ENCODE results near the gene CREBBP.

The CREBBP gene

GRCh38 chr16:3879258-3879886, 1.1 kb downstream of the CREBBP start:
- DNase-seq = no peak

GRCh38 chr16:3878610-3879009, 1.9 kb downstream of the CREBBP start:
- no peak for DNase-seq

- DNase-seq = no peak
Measured at GRCh38 chr16:3876695-3877094, 3.8 kb downstream of the CREBBP start.

- DNase-seq = no peak
Measured at GRCh38 chr16:3876160-3876559, 4.4 kb downstream of the CREBBP start.

DNA sequence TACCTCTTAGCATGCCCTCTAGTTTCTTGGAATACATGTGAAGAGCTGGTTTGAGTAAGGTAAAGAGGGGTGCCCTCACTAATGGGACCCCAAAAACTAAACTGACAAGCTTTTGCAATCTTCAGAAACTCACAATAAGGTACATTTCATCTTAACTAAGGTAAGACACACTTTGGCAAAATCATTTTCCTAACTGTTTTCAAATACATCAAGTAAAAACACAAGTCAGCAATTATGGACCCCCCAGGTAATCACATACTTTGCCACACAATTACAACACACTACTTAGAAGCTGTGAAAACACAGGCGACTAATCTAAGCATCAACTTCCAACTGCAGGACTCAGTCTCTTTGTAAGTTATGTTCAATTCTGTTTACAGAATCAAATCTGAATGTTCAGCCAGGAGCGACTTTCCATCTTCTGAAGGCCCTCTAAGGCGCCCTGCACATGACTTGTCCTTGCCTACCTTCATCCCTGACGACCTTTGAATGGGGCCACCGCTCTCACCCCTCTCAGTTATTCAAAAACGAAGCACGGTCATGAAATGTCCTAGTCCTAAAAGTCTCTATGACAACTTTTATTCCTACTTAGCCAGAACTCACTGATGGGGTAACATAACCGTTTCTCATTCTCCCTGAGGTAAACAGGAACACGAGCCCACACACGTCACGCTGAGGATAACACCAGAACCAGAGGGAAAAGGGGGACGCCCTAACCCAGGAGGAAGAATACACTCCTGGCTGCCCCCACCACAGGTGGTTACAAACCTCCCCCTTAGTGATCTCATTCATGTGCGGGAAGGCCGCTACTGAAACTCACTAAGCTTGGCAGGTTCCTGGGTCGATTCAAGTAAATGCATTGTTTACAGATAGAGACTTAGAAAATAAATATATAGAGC, 5.5 kb downstream of the CREBBP start:
- no peak for DNase-seq

DNA sequence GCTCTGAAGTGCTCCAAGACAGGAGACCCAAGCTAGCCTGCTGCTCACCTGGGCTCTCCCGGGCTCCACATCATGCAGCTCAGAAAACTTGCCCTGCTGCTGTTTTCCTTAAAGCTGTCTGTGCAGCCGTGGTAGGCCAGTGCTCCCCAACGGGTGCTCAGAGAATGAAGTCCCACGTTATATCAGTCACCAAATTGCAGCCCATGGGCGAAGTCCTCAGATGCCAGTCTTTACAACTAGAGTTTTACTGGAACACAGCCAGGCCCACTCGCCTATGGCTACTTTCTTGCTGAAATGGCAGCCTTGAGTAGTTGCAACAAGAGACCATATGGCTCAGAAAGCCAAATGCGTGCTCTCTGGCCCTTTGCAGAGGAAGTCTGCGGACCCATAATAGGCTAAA, 6.3 kb downstream of the CREBBP start:
- no peak for DNase-seq

- no peak for DNase-seq
Measured at GRCh38 chr16:3873482-3874173, 6.9 kb downstream of the CREBBP start.

- DNase-seq = no peak
Measured at GRCh38 chr16:3872216-3872895, 8.2 kb downstream of the CREBBP start.

- DNase-seq = no peak
Measured at GRCh38 chr16:3868967-3869366, 11.5 kb downstream of the CREBBP start.

DNA sequence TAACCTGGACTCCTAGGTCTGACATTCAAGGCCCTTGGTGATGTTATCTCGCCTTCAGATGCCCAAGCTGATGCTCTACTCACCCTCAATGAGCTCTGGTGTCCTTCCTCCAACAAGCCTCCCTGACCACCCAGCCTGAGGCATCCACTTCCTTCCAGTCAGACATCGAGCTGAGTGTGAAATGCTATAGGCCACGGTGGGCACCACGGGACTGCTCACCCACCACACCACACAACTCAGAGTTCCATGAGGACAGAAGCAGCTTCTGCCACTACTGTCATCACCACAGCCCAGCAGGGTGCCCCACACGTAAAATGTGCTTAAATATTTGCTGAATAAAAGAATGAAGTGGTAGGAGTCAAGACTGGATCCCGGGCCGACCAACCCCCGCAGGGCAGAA, 12.0 kb downstream of the CREBBP start:
- DNase-seq = no peak

DNA sequence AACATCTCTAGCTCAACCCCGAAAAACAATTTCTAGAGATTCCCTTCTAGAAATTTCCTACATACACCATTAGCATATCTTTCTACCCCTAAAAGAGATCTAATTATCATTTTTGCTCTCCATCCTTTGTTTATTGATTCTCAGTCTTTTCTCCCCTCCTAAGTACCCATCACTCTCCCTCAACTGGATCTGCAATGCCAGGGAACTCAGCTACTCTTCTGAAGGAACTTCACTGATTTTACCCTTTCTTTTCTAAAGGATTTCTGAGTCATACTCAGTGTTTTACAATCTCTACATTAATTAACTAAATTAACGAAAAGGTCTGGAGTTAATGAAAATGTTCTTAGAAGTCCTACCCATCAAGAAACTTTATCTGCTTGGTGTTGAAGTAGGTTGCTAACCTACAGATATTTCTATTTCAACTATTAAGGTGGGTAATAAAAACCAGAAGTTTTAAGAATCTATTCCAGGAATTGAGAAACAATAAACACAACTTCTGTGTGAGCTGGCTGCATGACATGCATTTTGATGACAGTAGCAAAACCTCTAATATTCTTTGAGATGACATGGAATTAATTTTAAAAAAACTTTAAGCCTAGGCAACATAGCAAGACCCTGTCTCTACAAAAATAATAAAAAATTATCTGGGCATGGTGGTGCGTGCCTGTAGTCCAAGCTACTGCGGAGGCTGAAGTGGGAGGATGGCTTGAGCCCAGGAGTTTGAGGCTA, 13.6 kb downstream of the CREBBP start:
- DNase-seq = no peak

DNA sequence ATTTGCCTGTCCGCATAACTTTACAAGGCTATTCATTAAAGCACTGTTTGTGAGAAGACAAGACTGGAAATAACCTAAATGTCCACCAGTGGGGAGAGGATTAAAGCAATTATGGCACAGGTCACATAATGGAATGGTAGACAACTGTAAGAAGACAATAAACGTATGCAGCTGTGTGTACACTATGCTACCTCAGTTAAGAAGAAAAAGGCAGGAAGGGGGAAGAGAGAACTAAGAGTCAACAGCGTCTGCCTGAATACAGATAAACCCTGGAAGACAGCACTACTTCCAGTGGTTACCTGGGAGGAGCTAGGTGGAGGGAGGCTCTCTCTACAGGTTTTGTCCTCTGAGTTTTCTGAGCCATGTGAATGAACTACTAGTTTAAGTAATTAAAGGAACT, 15.3 kb downstream of the CREBBP start:
- no peak for DNase-seq

- DNase-seq = no peak
Measured at GRCh38 chr16:3864562-3864961, 16.0 kb downstream of the CREBBP start.

- DNase-seq = no peak
Measured at GRCh38 chr16:3863587-3863986, 16.9 kb downstream of the CREBBP start.

DNA sequence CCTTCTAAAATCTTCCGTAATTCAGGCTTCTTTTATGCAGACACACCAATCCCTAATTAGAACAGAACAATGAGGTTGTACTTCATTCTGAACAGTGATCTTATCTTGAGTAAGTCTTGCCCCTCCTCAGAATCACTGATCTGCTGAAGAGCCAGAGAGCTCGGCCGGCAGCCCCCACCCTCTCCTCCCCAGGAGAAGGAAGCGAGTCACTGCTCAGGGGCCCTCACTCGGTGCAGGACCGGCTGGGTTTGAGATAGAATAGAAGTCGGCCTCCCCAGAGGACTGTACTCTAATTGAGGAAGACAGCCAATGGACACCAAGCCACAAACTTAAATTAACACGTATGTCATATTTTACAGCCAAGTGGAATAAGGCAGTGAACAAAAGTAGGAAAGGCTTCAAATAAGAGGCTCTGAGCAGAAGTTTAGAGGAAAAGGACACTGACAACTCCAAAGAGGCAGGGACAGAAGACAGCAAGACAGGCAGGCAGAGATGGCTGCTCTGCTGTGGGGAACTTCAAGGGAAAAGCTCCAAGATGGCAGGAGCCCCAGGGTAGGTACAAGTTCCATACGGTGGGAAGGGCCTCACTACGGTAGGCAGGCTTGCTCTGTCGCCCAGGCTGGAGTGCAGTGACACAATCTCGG, 18.6 kb downstream of the CREBBP start:
- DNase-seq = no peak

- no peak for DNase-seq
Measured at GRCh38 chr16:3859889-3860288, 20.6 kb downstream of the CREBBP start.

DNA sequence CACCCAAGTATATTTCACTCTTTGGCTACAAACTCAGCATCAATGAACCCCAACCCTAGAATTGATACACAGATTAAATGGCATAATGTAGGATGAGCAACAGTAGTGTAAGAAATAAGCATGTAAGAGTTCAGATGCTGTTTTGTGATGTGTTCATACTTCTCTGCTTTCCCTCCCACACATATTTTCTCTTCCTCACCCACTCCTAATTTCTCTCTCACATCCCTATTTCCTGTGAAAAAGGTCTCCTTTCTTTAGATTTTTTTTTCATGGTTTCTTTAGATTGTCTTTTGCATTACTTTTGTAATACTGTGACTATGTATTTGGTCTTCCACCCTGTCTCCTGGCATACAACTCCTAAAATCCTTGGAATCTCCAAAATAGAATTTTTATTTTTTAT, 21.7 kb downstream of the CREBBP start:
- no peak for DNase-seq

- DNase-seq = no peak
Measured at GRCh38 chr16:3857189-3858043, 23.1 kb downstream of the CREBBP start.

DNA sequence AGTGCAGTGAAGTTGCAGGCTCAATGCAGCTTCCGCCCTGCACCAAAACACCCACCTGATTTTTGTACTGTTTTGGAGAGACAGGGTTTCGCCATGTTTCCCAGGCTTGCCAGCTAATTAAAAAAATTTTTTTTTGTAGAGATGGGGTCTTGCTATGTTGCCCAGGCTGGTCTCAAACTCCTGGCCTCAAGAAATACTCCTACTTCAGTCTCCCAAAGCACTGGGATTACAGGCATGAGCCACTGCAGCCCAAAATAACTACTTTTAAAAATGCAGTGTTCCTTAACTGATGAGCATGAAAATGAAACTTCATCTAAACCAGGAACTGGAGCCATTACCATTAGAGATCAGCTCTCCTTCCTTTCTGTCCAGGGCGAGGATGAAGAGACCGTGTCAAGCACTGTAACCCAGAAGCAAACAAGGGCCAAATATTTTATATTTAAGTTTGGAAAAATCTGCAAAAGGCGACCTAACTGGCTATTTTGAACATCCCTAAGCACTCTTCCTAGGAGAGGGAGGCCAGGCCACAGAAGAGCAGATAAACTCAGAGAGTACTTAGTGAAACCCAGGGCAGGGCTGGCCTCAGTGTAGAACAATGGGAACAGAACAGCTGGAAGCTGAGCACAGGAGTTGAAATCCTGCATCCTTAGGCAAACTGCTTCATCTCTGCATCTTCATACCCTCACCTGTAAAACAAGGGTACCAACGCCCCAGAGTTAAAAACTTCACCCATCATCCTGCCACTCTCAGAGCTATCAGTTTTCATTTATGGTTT, 24.0 kb downstream of the CREBBP start:
- no peak for DNase-seq

All from NCI-H510A (cell line).